ENCODE results near the gene DNM1L. TPM values are rescaled to one million over a fixed set of nuclear protein-coding genes. Genes with fewer than 3 reads are reported as not detected.
"Not testable (repeated sequence)": the region's sequence is repeated elsewhere in the genome, so short reads cannot be mapped to it uniquely, and the experiment has no call there.

The DNM1L gene
- polyA plus RNA-seq, 3 donors: 91.4 to 137 (median 104) TPM

DNA sequence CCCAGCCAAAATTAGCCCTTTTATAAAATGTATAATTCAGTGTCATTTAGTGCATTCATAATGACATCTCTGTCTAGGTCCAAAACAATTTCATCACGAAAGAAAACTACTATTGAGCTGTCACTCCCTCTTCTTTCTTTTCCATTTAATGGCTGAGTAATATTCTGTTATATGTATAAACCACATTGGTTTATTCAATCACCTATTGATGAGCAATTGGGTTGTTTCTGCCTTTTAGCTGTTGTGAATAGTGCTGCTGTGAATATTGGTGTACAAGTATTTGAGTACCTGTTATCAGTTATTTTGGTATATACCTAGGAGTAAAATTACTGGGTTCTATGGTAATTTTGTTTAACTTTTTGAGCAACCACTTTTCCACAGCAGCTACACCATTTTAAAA is 7.2 kb downstream of the DNM1L start:
- no peak for DNase-seq (ENCODE audit: extremely low read depth in 1 of 11, low read depth in 9 of 11, low spot score in 4 of 11)

DNA sequence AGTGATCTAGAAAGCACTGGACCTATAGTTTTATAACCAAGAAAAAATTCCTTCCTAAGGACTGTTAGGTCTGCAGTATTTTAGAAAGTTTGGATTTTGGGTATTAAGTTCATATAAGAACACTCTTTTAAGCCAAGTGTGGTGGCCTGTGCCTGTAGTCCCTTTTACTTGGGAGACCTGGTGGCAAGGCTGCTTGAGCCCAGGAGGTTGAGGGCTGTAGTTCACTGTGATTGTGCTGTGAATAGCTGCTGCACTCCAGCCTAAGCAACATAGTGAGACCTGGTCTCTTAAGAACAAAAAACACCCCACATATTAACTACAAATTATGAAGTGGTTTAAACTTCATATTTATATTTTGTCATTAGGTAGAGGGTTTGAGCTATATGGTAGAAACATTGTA is 9.7 kb downstream of the DNM1L start:
- DNase-seq (ENCODE audit: extremely low read depth in 1 of 11, low read depth in 9 of 11, low spot score in 4 of 11): no peak

DNA sequence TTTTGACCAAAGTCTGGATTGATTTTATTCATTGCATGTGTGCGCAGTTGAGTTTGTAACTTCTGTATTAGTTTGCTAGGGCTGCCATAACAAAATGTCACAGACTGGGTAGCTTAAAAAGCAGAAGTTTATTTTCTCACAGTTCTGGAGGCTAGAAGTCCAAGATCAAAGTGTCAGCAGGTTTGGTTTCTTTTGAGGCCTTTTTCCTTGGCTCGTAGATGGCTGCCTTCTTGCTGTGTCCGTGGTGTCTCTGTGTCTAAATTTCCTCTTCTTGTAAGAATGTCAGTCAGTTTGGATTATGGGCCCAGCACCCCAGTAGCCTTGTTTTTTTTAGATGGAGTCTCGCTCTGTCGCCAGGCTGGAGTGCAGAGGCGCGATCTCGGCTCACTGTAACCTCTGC is 11.8 kb downstream of the DNM1L start:
- no peak for DNase-seq (ENCODE audit: extremely low read depth in 1 of 11, low read depth in 9 of 11, low spot score in 4 of 11)

- DNase-seq (ENCODE audit: extremely low read depth in 1 of 11, low read depth in 9 of 11, low spot score in 4 of 11): no peak
Observed at GRCh38 chr12:32692358-32692757, 13.3 kb downstream of the DNM1L start.

DNA sequence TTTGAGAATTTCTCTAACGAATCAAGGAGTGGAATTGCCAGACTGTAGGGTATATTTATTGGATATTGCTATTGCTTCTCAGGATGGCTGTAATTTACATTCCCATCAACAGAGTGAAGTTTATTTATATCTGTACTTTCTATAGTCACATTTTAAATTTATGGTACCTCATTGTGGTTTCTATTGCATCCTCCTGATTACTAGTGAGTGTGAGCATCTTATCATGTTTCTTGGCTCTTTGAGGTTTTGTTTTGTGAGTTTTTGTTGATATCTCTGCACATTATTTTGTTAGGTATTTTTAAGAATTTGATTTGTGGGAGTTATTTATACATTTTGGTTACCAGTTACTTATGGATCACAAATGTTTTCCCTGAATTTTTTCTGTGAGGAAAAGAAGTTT is 13.9 kb downstream of the DNM1L start:
- no peak for DNase-seq (ENCODE audit: extremely low read depth in 1 of 11, low read depth in 9 of 11, low spot score in 4 of 11)

- no peak for DNase-seq (ENCODE audit: extremely low read depth in 1 of 11, low read depth in 9 of 11, low spot score in 4 of 11)
Observed at GRCh38 chr12:32695787-32696186, 16.7 kb downstream of the DNM1L start.

GRCh38 chr12:32697445-32697844 is 18.3 kb downstream of the DNM1L start:
- DNase-seq (ENCODE audit: extremely low read depth in 1 of 11, low read depth in 9 of 11, low spot score in 4 of 11): no peak

- DNase-seq (ENCODE audit: extremely low read depth in 1 of 11, low read depth in 9 of 11, low spot score in 4 of 11): no peak
Observed at GRCh38 chr12:32698285-32698684, 19.2 kb downstream of the DNM1L start.

- DNase-seq (ENCODE audit: extremely low read depth in 1 of 11, low read depth in 9 of 11, low spot score in 4 of 11): not testable (repeated sequence)
Observed at GRCh38 chr12:32699437-32699836, 20.3 kb downstream of the DNM1L start.

DNA sequence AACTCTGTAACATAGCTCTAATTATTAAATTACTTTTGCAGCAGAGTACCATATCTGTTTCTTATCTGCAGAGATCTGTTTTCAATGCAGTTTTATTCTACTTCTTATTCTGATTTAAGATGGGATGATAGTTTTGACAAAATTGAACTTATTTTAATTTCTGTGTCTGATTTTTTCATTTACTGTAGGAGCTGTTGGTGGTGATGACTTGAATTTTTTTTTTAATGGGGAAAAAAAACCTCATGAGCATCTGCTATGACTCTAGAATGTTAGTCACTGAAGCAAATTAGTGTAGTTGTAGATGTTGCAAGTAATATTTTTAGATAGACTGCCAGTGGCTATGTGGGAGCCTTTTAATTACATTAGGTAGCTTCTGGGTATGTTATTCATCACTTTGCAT is 23.4 kb downstream of the DNM1L start:
- no peak for DNase-seq (ENCODE audit: extremely low read depth in 1 of 11, low read depth in 9 of 11, low spot score in 4 of 11)

DNA sequence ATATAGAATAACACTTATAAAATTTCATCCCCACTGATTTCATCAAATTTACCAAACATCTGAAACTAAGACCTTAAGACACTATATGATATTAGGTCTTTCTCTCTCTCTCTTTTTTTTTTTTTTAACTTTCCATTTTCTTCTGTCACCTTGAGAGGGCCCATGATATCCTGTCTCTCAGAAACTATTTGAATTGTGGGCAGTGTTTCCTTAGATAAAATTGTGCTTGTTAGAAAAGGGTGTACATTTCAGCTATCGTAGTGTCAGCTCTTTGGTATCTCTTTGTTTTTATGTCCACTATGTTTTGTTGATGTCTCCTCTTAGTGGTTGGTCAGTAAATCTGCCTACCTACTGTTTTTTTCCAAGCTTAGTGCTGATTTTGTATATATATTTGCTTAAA is 23.8 kb downstream of the DNM1L start:
- no peak for DNase-seq (ENCODE audit: extremely low read depth in 1 of 11, low read depth in 9 of 11, low spot score in 4 of 11)

DNA sequence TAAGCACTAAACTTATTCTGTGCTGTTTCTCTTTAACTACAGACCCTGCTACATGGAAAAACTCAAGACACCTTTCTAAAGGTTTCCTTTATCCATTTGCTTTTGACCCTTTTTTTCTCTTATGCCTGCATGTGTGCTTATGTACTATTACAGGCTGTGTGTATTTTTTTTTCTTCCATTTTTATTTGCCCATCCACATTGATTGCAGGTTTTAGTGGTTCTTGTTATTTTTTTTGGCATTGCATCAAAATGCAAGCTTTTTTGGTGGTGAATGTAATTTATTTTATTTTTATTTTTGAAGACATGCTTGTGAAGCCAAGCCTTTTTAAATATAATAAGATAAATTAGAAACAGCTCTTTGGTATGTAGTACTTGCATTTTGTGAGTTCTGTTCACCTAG is 26.7 kb downstream of the DNM1L start:
- no peak for DNase-seq (ENCODE audit: extremely low read depth in 1 of 11, low read depth in 9 of 11, low spot score in 4 of 11)

GRCh38 chr12:32706335-32707024 is 27.4 kb downstream of the DNM1L start:
- no peak for DNase-seq (ENCODE audit: extremely low read depth in 1 of 11, low read depth in 9 of 11, low spot score in 4 of 11)

- no peak for DNase-seq (ENCODE audit: extremely low read depth in 1 of 11, low read depth in 9 of 11, low spot score in 4 of 11)
Observed at GRCh38 chr12:32708926-32709325, 29.8 kb downstream of the DNM1L start.

GRCh38 chr12:32714772-32715171 is 35.7 kb downstream of the DNM1L start:
- DNase-seq (ENCODE audit: extremely low read depth in 1 of 11, low read depth in 9 of 11, low spot score in 4 of 11): no peak

GRCh38 chr12:32718926-32719325 is 39.8 kb downstream of the DNM1L start:
- DNase-seq (ENCODE audit: extremely low read depth in 1 of 11, low read depth in 9 of 11, low spot score in 4 of 11): no peak

GRCh38 chr12:32725308-32725707 is 46.2 kb downstream of the DNM1L start:
- not testable (repeated sequence) for DNase-seq (ENCODE audit: extremely low read depth in 1 of 11, low read depth in 9 of 11, low spot score in 4 of 11)

DNA sequence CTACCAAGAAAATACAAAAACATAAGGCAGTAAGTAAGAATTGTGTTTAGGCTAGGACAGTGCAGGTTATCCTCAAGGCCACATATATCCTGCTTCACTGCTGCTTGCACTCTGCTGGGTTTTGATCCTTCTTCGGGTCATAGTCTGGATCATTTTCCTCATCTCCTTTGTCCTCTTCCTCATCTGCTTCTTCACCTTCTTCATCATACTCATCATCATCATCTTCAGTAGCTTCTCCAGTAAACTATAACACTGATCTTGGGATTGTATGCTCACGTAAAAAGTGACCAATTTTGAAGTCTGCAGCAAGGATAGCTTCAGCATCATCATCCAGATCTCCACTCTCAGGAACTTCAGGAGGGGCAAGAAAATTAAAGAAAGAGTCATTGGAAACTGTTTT is 47.2 kb downstream of the DNM1L start:
- no peak for DNase-seq (ENCODE audit: extremely low read depth in 1 of 11, low read depth in 9 of 11, low spot score in 4 of 11)

- no peak for DNase-seq (ENCODE audit: extremely low read depth in 1 of 11, low read depth in 9 of 11, low spot score in 4 of 11)
Observed at GRCh38 chr12:32727237-32727636, 48.1 kb downstream of the DNM1L start.

GRCh38 chr12:32734952-32735351 is 55.9 kb downstream of the DNM1L start:
- DNase-seq (ENCODE audit: extremely low read depth in 1 of 11, low read depth in 9 of 11, low spot score in 4 of 11): no peak

DNA sequence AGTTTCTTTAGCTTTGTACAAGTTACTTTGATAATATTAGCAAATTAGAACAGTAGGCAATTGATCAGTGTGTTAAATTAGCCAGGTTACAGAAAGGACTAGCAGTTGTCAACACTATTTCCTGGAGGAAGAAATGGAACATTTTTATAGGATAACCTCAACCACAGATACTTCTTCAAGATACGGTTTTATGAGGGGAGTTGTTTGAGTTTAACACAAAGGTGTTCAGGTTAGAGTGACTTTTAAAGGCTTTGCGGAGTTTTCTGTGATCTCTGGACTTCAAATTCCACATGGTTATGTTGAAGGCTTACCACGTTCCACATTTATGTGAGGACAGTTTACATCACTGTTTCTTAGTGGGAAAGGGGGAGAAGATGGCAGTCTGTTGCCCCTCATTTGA is 57.3 kb downstream of the DNM1L start:
- DNase-seq (ENCODE audit: extremely low read depth in 1 of 11, low read depth in 9 of 11, low spot score in 4 of 11): no peak

GRCh38 chr12:32737715-32738114 is 58.6 kb downstream of the DNM1L start:
- no peak for DNase-seq (ENCODE audit: extremely low read depth in 1 of 11, low read depth in 9 of 11, low spot score in 4 of 11)
